Mesendoderm (in vitro differentiated cells): ENCODE measurements around the gene COL25A1.

ENCODE experiments used
- DNase-seq: peaks from one replicate; pipeline ENCODE4 v3.0.0; 2013
- H2AK5ac ChIP-seq: 2 replicates; pipeline ENCODE4 v1.6.1; 2013; ENCODE audit warnings: low read length, inconsistent platforms
- H2BK120ac ChIP-seq: 2 replicates; pipeline ENCODE4 v1.6.1; 2013; ENCODE audit warnings: low read depth, mild to moderate bottlenecking, low read length, moderate library complexity, mixed read lengths
- H2BK15ac ChIP-seq: replicated peaks from 2 replicates; pipeline ENCODE4 v1.6.1; 2013; ENCODE audit warnings: low read depth, mild to moderate bottlenecking, moderate library complexity
- H2BK5ac ChIP-seq: 2 replicates; pipeline ENCODE4 v1.6.1; 2013; ENCODE audit warnings: low read length, inconsistent platforms
- H3K18ac ChIP-seq: 2 replicates; pipeline ENCODE4 v1.6.1; 2013; ENCODE audit warnings: mild to moderate bottlenecking, low read length, mixed read lengths
- H3K23ac ChIP-seq: one replicate; pipeline ENCODE4 v1.6.1; 2013; ENCODE audit warnings: low read length
- H3K27ac ChIP-seq: 2 replicates; pipeline ENCODE4 v1.5.1; 2013; ENCODE audit warnings: low read depth, mild to moderate bottlenecking, inconsistent platforms, low read length, moderate library complexity
- H3K27me3 ChIP-seq: 2 replicates; pipeline ENCODE4 v1.6.1; 2013; ENCODE audit warnings: low read length, control low read depth, mild to moderate bottlenecking, inconsistent platforms; ENCODE audit not compliant: insufficient read depth, poor library complexity
- H3K36me3 ChIP-seq: 2 replicates; pipeline ENCODE4 v1.6.1; 2013; ENCODE audit warnings: low read length, inconsistent platforms; ENCODE audit not compliant: control insufficient read depth, insufficient read depth
- H3K4ac ChIP-seq: one replicate; pipeline ENCODE4 v1.6.1; 2013; ENCODE audit warnings: low read depth, mild to moderate bottlenecking, low read length, moderate library complexity
- H3K4me1 ChIP-seq: 2 replicates; pipeline ENCODE4 v1.6.1; 2013; ENCODE audit warnings: low read depth, low read length, inconsistent platforms; ENCODE audit not compliant: control insufficient read depth
- H3K4me2 ChIP-seq: 2 replicates; pipeline ENCODE4 v1.6.1; 2013; ENCODE audit warnings: low read length
- H3K4me3 ChIP-seq: 2 replicates; pipeline ENCODE4 v1.5.1; 2013; ENCODE audit warnings: mild to moderate bottlenecking, low read length
- H3K56ac ChIP-seq: one replicate; pipeline ENCODE4 v1.6.1; 2013; ENCODE audit warnings: low read length
- H3K79me1 ChIP-seq: 2 replicates; pipeline ENCODE4 v1.6.1; 2013; ENCODE audit warnings: low read length, inconsistent platforms
- H3K79me2 ChIP-seq: 2 replicates; pipeline ENCODE4 v1.6.1; 2013; ENCODE audit warnings: mild to moderate bottlenecking, low read length; ENCODE audit not compliant: control insufficient read depth, insufficient read depth
- H3K9ac ChIP-seq: 2 replicates; pipeline ENCODE4 v1.6.1; 2013; ENCODE audit warnings: low read length, inconsistent platforms
- H4K5ac ChIP-seq: one replicate; pipeline ENCODE4 v1.6.1; 2013; ENCODE audit warnings: low read length
- H4K8ac ChIP-seq: one replicate; pipeline ENCODE4 v1.6.1; 2013; ENCODE audit warnings: low read depth, mild to moderate bottlenecking, control low read depth, low read length, moderate library complexity
- WGBS: extraction: QIAGEN DNeasy Blood & Tissue Kit; methylation state at CpG from one replicate; pipeline ENCODE4 v1.1.7; 2013; ENCODE audit warnings: low lambda C conversion rate, missing lambda C conversion rate; ENCODE audit not compliant: insufficient coverage; ENCODE audit errors: extremely low coverage; 5-methylcytosine and 5-hydroxymethylcytosine counted together

Gene COL25A1

GRCh38 chr4:108919226-108919893 lies 383.1 kb downstream of the COL25A1 start:
- no peak for DNase-seq
- Histone ChIP-seq H3K23ac (no peak overlapping the region), H3K9ac (no peak overlapping the region), H2BK5ac (no peak overlapping the region), H3K27ac (no peak overlapping the region), H3K79me1 (no peaks in the 10 kb centered on the region), H3K4me2 (no peak overlapping the region), H3K79me2 (no peaks in the 10 kb centered on the region), H3K4me3 (no peak overlapping the region), H2AK5ac (no peak overlapping the region), H3K18ac (no peak overlapping the region), H3K56ac (no peak overlapping the region), H4K5ac (no peak overlapping the region), H3K36me3 (no peaks in the 10 kb centered on the region), H2BK15ac (no peak overlapping the region), H2BK120ac (no peak overlapping the region), H3K4ac (no peak overlapping the region), H3K27me3 (no peaks in the 10 kb centered on the region), H4K8ac (no peak overlapping the region), H3K4me1 (no peaks in the 10 kb centered on the region)
- no CpG with 5 or more reads among the region's 5 CpGs for WGBS

GRCh38 chr4:108917255-108917654 lies 385.2 kb downstream of the COL25A1 start:
- no peak overlapping the region for H3K4ac ChIP-seq
- H4K5ac ChIP-seq = no peak overlapping the region
- no peaks in the 10 kb centered on the region for H3K4me1 ChIP-seq
- H3K18ac ChIP-seq = no peak overlapping the region
- no peak overlapping the region for H3K56ac ChIP-seq
- H2BK120ac ChIP-seq = no peak overlapping the region
- H3K27ac ChIP-seq = no peak overlapping the region
- H3K36me3 ChIP-seq = no peaks in the 10 kb centered on the region
- H2BK5ac ChIP-seq = no peak overlapping the region
- H3K27me3 ChIP-seq = no peaks in the 10 kb centered on the region
- no CpG with 5 or more reads among the region's 5 CpGs for WGBS
- no peaks in the 10 kb centered on the region for H3K79me2 ChIP-seq
- H3K4me3 ChIP-seq = no peak overlapping the region
- H2AK5ac ChIP-seq = no peak overlapping the region
- no peak overlapping the region for H3K9ac ChIP-seq
- no peak overlapping the region for H3K23ac ChIP-seq
- H3K79me1 ChIP-seq = no peaks in the 10 kb centered on the region
- DNase-seq = no peak
- no peak overlapping the region for H4K8ac ChIP-seq
- no peak overlapping the region for H3K4me2 ChIP-seq
- H2BK15ac ChIP-seq = no peak overlapping the region

- Histone ChIP-seq H3K79me1 (no peaks in the 10 kb centered on the region), H3K56ac (no peak overlapping the region), H3K4ac (no peak overlapping the region), H3K4me1 (no peaks in the 10 kb centered on the region), H2BK120ac (no peak overlapping the region), H4K5ac (no peak overlapping the region), H2BK5ac (no peak overlapping the region), H4K8ac (no peak overlapping the region), H3K9ac (no peak overlapping the region), H3K79me2 (no peaks in the 10 kb centered on the region), H3K18ac (no peak overlapping the region), H3K23ac (no peak overlapping the region), H2BK15ac (no peak overlapping the region), H2AK5ac (no peak overlapping the region), H3K27ac (no peak overlapping the region), H3K4me3 (no peak overlapping the region), H3K27me3 (no peaks in the 10 kb centered on the region), H3K36me3 (no peaks in the 10 kb centered on the region), H3K4me2 (no peak overlapping the region)
- WGBS = no CpG with 5 or more reads among the region's 4 CpGs
- no peak for DNase-seq
Measured at GRCh38 chr4:108916638-108917037, 385.8 kb downstream of the COL25A1 start.

GRCh38 chr4:108906866-108907367 lies 395.5 kb downstream of the COL25A1 start:
- H3K4me3 ChIP-seq = no peak overlapping the region
- no peak overlapping the region for H2BK5ac ChIP-seq
- WGBS = no CpG with 5 or more reads among the region's 8 CpGs
- H3K36me3 ChIP-seq = no peaks in the 10 kb centered on the region
- H2BK120ac ChIP-seq = no peak overlapping the region
- no peak overlapping the region for H3K4ac ChIP-seq
- no peak overlapping the region for H2BK15ac ChIP-seq
- no peak for DNase-seq
- no peaks in the 10 kb centered on the region for H3K4me1 ChIP-seq
- no peak overlapping the region for H2AK5ac ChIP-seq
- H3K27me3 ChIP-seq = no peaks in the 10 kb centered on the region
- no peak overlapping the region for H4K8ac ChIP-seq
- H3K56ac ChIP-seq = no peak overlapping the region
- H3K9ac ChIP-seq = no peak overlapping the region
- H3K18ac ChIP-seq = no peak overlapping the region
- H3K79me2 ChIP-seq = no peaks in the 10 kb centered on the region
- no peak overlapping the region for H3K4me2 ChIP-seq
- no peak overlapping the region for H3K23ac ChIP-seq
- H3K79me1 ChIP-seq = no peaks in the 10 kb centered on the region
- no peak overlapping the region for H3K27ac ChIP-seq
- no peak overlapping the region for H4K5ac ChIP-seq

- Histone ChIP-seq H3K4me1 (no peaks in the 10 kb centered on the region), H2BK120ac (no peak overlapping the region), H3K56ac (no peak overlapping the region), H4K8ac (no peak overlapping the region), H3K4ac (no peak overlapping the region), H2AK5ac (no peak overlapping the region), H3K9ac (no peak overlapping the region), H2BK15ac (no peak overlapping the region), H3K27me3 (no peaks in the 10 kb centered on the region), H3K23ac (no peak overlapping the region), H3K4me3 (no peak overlapping the region), H3K36me3 (no peaks in the 10 kb centered on the region), H3K79me1 (no peaks in the 10 kb centered on the region), H3K18ac (no peak overlapping the region), H2BK5ac (no peak overlapping the region), H3K4me2 (no peak overlapping the region), H4K5ac (no peak overlapping the region), H3K27ac (no peak overlapping the region), H3K79me2 (no peaks in the 10 kb centered on the region)
- no peak for DNase-seq
- WGBS = no CpG with 5 or more reads among the region's 6 CpGs
Measured at GRCh38 chr4:108906006-108906405, 396.5 kb downstream of the COL25A1 start.
